Kidney glomerular epithelial cell (primary cell): ENCODE data around the gene STEAP1B.

Source experiments
- DNase-seq: peaks from one replicate; lab custom pipeline; 2025; lab: John Stamatoyannopoulos, UW

STEAP1B gene

GRCh38 chr7:22432203-22432718 lies 67.7 kb downstream of the STEAP1B start:
- DNase-seq = no peak

DNA sequence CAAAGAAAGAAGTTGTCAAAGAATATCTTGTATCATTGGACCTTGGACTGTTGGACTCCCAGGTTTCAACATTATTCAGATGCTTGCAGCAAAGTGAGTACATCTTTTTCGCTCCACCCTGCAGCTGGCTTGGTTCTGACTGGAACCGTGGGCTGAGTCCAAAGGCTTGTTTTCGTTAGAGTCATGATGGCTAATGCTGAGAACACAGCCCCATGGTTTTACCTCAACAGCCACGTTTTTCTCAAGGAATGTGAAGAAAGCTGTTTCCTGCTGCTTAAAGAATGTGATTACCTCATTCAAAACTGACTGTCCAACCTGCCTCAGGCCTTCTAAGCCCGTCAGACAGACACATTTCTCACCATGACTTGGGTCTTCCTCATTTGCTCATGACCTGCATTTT lies 69.5 kb downstream of the STEAP1B start:
- no peak for DNase-seq

DNA sequence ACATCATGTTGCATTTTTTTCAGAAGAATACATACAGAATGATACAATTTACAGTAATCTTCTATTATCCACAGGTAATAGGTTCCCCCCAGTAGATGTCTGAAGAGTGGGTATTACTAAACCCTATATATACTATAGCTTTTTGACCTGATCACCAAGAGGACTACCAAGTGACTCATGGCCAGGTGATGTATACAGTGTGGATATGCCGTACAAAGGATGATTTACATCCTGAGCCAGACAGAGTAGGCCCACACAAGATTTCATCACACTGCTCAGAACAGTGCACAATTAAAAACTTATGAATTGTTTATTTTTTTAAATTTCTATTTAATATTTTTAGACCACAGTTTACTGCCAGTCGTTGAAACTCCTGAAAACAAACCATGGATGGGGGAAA lies 70.6 kb downstream of the STEAP1B start:
- no peak for DNase-seq

DNA sequence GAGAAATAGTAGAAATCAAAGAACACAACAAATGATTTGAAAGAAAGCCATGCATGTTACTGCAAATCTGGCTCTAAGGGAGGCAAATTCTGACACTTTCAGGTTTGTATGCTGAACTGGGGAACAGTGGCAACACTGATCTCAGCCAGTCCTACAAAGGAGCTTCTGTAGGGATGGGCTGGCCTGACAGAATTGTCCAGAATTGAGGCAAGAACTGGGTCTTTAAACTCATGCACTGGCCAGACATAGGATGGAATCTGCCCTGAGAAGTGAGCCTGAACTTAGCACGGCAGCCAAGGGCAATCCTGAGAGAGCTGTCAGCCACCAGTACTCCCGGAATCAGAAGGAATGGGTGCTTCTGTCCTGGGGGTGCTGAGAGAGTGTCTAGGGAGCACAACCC lies 72.1 kb downstream of the STEAP1B start:
- no peak for DNase-seq

DNA sequence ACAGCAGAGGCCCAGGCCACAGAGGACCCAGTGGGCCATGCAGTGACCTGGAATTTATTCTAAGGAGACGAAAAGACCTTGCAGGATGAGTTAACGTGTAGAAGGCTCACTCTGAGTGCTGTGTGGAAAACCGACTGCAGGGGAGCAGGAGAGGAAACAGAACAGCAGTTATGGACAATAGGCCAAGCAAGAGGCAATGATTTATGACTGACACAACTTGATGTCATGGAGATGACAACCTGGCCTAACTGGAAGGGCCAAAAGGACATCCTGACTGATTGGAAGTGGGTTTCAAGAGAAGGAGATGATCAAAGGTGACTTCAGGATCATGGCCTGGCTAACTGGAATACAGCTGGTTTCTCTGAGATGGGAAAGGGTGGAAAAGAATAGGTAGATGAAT lies 72.9 kb downstream of the STEAP1B start:
- DNase-seq = no peak

GRCh38 chr7:22426463-22427094 lies 73.4 kb downstream of the STEAP1B start:
- DNase-seq = no peak

- no peak for DNase-seq
These were observed 74.6 kb downstream of the STEAP1B start for GRCh38 chr7:22425361-22425760.

- DNase-seq = no peak
These were observed 77.0 kb downstream of the STEAP1B start for GRCh38 chr7:22422831-22423615.

- DNase-seq = no peak
These were observed 78.9 kb downstream of the STEAP1B start for GRCh38 chr7:22420973-22421635.

- no peak for DNase-seq
These were observed 80.0 kb downstream of the STEAP1B start for GRCh38 chr7:22420008-22420407.

DNA sequence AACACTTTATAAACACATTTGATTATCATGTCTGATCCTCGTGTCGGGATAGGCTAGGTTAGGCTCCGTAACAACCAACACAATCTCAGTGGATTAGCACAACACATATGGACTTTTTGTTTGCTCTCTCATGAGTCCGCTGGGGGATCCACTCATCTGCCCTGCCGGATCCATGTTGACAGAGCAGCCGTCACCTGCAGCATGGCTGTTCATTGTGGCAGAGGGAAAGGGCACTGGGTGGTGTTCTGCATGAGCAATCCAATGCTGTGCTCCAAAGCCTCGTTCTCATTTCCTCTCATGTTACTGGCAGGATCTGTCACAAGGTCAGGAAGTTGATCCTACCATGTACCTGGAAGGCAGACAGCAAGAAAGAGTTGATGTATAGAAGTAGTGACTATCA lies 80.5 kb downstream of the STEAP1B start:
- DNase-seq = no peak

DNA sequence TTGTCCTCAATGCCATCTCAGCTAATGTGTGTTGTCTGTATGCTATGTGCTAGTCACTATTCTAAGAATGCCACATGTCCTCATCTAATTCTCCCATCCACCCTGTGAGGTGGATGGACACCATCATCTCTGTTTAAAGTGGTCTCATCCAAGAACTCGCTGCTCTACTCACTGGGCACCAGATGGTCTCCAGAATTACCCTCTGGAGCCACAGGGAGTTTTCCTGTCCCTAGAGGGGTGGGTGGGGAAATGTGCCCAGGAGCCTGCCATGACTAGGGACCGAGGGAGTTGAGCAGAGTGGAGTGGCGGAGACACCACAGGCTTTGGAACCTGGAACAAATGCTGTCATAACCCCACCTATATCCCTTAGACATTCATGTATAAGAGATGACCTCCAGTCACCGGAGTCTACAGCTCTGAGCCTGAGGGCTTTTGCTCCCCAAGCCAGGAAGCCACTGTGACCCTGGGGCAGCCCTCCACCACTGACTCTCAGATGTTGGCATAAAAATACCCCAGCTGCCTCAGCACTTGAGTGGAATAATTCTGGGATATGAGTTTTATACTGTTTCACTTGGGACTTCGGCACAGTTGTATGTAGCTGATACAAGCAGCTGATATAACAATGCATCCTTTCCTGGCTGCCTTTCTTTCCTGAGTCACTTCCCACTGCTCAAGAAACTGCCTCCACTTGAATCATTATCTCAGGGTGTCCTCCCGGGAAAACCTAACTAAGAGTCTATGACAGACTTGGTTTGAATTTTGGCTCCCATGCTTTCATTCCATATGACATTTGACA lies 81.5 kb downstream of the STEAP1B start:
- DNase-seq = no peak

DNA sequence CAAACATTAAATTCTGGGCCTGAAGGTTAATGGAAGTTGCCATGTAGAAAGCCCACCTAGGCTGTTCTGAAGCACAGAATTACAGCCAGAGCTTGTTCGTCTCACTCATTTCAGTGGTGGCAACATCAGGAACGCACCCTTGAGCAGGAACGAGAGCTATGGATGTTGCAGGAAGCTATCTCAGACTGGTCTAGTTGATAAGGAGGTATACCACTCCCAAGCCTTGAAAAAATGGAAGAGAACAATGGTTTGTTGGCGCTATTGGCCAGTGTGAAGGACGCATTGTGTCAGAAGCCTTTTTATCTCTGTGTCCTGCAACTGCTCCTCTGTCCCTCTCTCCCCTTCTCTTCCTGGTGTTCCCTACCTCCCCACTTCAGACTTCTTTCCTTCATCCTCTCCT lies 82.1 kb downstream of the STEAP1B start:
- no peak for DNase-seq

DNA sequence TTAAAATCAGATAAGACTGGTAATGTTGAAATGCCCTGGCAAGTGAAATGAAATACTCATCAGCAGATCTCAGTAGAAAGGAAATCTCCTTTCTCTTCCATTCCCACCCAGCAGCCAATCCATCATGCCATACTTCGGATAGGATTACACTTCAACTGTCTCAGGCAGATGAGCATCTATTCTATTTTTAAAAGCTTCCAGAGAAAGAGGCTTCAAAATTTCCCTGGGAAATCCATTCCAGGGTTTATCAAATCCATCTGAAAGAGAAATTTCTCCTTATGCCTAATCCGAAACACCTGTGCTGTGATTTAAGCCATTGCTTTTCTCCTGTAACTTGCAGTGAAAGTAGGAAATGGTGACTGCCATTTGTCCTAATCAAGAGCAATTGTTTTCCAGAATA lies 82.6 kb downstream of the STEAP1B start:
- no peak for DNase-seq

DNA sequence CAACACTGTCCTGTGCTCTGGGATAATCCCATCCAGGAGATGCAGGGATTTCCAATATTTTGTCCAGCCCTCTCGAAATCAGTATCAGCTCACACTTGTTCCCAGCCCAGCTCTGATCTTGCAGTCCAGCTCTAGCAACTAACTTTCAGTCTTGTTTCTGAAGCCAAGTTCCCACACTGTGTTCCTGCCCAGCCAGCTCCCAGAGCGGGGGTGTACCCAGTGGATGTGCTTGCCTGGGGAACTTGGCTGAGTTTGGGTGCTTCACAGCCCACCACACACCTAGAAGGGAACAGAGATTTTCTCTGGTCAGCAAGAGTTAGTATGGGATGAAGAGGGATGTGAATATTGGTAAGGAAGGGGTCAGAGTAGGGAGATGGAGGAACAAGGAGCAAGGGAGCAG lies 85.6 kb downstream of the STEAP1B start:
- no peak for DNase-seq

DNA sequence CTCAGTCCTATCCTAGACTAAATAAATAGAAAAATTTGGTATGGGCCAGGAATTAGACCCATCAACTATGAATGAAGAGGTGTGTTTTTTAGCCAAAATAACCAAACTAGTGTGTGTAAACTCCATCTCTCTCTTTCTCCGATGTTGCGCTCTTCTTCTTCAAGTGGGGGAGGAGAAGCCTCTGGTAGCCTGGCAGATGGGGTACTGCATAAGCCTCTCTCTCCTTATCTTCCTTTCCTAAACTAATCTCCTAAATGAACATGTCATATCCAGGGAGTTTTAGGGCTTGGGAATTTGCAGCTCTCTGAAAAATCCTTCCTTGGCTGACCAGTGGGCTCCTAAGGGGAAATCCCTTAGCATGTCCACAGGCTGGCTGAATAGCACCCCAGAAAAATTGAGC lies 86.8 kb downstream of the STEAP1B start:
- no peak for DNase-seq

DNA sequence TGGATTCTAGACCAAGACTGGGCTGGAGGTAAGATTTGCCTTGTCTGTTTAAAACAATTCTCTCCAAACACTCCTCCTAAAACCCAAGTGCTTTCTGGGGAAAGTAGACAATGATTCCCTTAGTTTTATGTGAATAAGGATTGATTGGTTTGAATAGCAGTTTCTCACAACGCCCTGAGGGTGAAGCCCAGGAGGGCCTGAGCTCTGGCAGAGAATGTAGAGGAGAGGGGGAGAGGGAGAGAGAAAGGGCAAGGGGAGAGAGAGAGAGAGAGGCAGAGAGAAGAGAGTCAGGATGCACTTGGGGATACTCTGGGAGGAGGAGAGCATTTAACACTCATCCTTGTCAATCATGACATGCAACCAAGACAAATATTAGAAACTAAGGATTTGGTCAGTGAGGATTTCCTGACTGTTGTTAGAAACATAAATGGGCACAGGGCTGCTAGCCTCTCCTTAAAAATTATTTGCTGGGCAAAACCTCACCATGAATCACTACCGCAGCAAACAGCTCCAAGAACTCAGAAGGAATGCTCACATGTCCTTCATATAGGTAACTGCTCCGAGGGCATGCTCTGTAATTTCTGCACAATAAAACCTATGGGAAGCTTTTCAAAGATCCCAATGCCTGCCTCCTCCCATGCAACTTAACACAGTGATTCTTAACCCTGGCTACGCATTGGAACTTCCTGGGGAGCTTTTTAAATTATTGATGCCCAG lies 87.9 kb downstream of the STEAP1B start:
- no peak for DNase-seq

GRCh38 chr7:22406715-22407114 lies 93.3 kb downstream of the STEAP1B start:
- no peak for DNase-seq

DNA sequence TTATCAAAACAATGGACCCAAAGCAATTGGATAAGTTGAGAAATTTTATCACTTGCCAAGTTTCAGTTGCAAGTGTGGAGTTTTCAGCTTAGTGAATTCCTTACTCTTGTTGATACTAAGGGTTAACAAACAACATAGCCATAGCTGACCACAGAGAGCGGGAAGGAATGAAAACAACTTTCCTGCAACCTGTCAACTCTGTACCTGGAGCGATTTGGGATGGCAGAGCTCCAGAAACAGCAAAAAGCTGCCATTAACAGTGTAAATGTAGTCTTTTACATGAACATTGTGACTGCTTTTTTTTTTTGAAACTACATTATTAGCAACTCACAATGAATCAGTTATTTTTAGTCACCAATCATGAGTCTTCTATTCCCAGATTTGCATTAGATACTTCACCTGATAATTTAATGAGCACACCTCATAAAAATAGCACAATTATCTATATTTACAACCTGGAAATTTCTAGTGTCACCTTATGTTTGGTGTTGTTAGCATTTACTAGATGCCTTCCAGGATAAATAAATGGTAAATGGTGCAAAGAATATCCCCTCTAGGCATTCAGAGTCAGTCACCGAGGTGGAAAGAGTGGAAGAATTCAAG lies 95.5 kb downstream of the STEAP1B start:
- no peak for DNase-seq

DNA sequence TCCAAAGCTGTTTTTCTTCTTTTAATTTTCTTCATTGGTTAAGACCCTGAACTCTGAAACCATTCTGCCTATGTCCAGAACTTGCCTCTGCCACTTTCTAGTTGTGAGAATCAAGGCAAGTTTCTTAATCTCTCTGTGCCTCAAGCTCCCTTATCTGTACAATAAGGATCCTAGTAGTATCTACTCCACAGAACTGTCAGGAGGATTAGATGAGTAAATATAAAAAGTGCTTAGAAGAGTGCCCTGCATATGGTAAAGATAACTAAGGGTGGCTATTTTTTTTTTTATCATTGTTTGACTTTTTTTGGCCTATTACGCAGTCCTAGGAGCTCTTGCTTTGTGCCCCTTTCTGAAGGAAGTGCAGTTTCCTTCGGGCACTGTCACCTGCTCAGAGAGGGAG lies 96.6 kb downstream of the STEAP1B start:
- DNase-seq = no peak

GRCh38 chr7:22402250-22402649 lies 97.7 kb downstream of the STEAP1B start:
- no peak for DNase-seq
